ENCODE measurements around the gene PSRC1. TPM values are rescaled to one million over a fixed set of nuclear protein-coding genes. Genes with fewer than 3 reads are reported as not detected.

Gene PSRC1
- total and polyA plus RNA-seq, 7 donors = 2.3 to 13.6 (median 6.9) TPM

GRCh38 chr1:109252893-109253802 lies 29.8 kb downstream of the PSRC1 start:
- no peaks in the 10 kb centered on the region for H3K9me3 ChIP-seq
- H3K27me3 ChIP-seq = no peaks in the 10 kb centered on the region
- H3K27ac ChIP-seq = peak overlapping the region; percentile 84 to 89 (median 86)
- H3K4me1 ChIP-seq = peaks cover 0 to 44% (median 41%) of the 10 kb centered on the region in 4 donors
- H3K36me3 ChIP-seq = no peaks in the 10 kb centered on the region
- peak; percentile 94 for DNase-seq
- peak overlapping the region; percentile 13 to 34 (median 27) for H3K4me3 ChIP-seq
- intact Hi-C loops (cut with DNase I) = no loop called here
- 86 to 91% methylated on average over 33 of the region's 33 CpGs for WGBS, 2 donors
- TF ChIP-seq EP300 (IDR thresholded peaks at IDR 0.05) (no peak), POLR2A (IDR thresholded peaks at IDR 0.05) (no peak), POLR2AphosphoS5 (IDR thresholded peaks at IDR 0.05) (peak; percentile 20 to 47 (median 30)), CTCF (IDR thresholded peaks at IDR 0.05) (no peak)

- Histone ChIP-seq H3K27me3 (no peaks in the 10 kb centered on the region), H3K4me1 (peaks cover 0 to 44% (median 41%) of the 10 kb centered on the region in 4 donors), H3K36me3 (no peaks in the 10 kb centered on the region), H3K9me3 (no peaks in the 10 kb centered on the region), H3K4me3 (no peak overlapping the region), H3K27ac (peak overlapping the region in 2 of 4 donors; percentile 84 to 86)
- 97 to 98% methylated on average over 31 of the region's 31 CpGs for whole genome bisulfite sequencing, 2 donors
- no peak for TF ChIP-seq CTCF (IDR thresholded peaks at IDR 0.05)
- no peak for TF ChIP-seq POLR2AphosphoS5 (IDR thresholded peaks at IDR 0.05)
- TF ChIP-seq POLR2A (IDR thresholded peaks at IDR 0.05) = no peak
- no peak for TF ChIP-seq EP300 (IDR thresholded peaks at IDR 0.05)
- no peak for DNase-seq
- intact Hi-C loops (cut with DNase I) = no loop called here
Observed at GRCh38 chr1:109252167-109252892, 30.6 kb downstream of the PSRC1 start.

GRCh38 chr1:109251277-109252166 lies 31.4 kb downstream of the PSRC1 start:
- no peak overlapping the region for H3K27ac ChIP-seq
- DNase-seq = no peak
- WGBS, 2 donors = 96% methylated on average over 32 of the region's 32 CpGs
- no peaks in the 10 kb centered on the region for H3K9me3 ChIP-seq
- intact Hi-C loops (cut with DNase I) = no loop called here
- H3K4me1 ChIP-seq = peaks cover 0 to 44% (median 41%) of the 10 kb centered on the region in 4 donors
- no peaks in the 10 kb centered on the region for H3K36me3 ChIP-seq
- no peaks in the 10 kb centered on the region for H3K27me3 ChIP-seq
- no peak overlapping the region for H3K4me3 ChIP-seq
- TF ChIP-seq POLR2A (IDR thresholded peaks at IDR 0.05) (no peak), EP300 (IDR thresholded peaks at IDR 0.05) (no peak), POLR2AphosphoS5 (IDR thresholded peaks at IDR 0.05) (no peak), CTCF (IDR thresholded peaks at IDR 0.05) (no peak)

- Histone ChIP-seq H3K4me1 (peaks cover 0 to 43% (median 40%) of the 10 kb centered on the region in 4 donors), H3K36me3 (no peaks in the 10 kb centered on the region), H3K27ac (peak overlapping the region in 2 of 4 donors; percentile 39 to 56), H3K4me3 (peak overlapping the region; percentile 34 to 85 (median 66)), H3K27me3 (no peaks in the 10 kb centered on the region), H3K9me3 (no peaks in the 10 kb centered on the region)
- 84 to 93% methylated on average over 33 of the region's 33 CpGs for WGBS, 2 donors
- intact Hi-C loops (cut with DNase I) = no loop called here
- TF ChIP-seq POLR2A (IDR thresholded peaks at IDR 0.05) (no peak), CTCF (IDR thresholded peaks at IDR 0.05) (no peak), EP300 (IDR thresholded peaks at IDR 0.05) (no peak), POLR2AphosphoS5 (IDR thresholded peaks at IDR 0.05) (no peak)
- DNase-seq = peak; percentile 69
Observed at GRCh38 chr1:109250454-109251276, 32.3 kb downstream of the PSRC1 start.

Measured in sigmoid colon (tissue), 7 donors.